Lung microvascular endothelial cell (primary cell): ENCODE data around the gene IFNAR2. TPM values are rescaled to one million over a fixed set of nuclear protein-coding genes. Genes with fewer than 3 reads are reported as not detected.
A peak's percentile ranks its signal among the peaks of the same experiment; 100 is the strongest.

Experiments
- DNase-seq, 2 donors: peaks; one replicate each; pipeline versions ENCODE4 v3.0.0 to v3.0.0-alpha.2; 2010; ENCODE audit warnings: low read depth in 2 of 2
- total RNA-seq: library from RNA; depleted of rRNA; stranded (reverse); fragments of >200 nt; gene quantifications from 2 replicates; pipeline ENCODE4 v1.2.1, GENCODE V29; 2014

Gene IFNAR2
- total RNA-seq: 5.4 and 8.1 TPM in 2 replicates

GRCh38 chr21:33229784-33230544, at the start of gene IFNAR2:
TSS of gene IFNAR2 (plus strand) at chr21:33229938. CDS start at chr21:33241923, 11,985 bp downstream.
- peak; percentile 69 to 76 for DNase-seq

DNA sequence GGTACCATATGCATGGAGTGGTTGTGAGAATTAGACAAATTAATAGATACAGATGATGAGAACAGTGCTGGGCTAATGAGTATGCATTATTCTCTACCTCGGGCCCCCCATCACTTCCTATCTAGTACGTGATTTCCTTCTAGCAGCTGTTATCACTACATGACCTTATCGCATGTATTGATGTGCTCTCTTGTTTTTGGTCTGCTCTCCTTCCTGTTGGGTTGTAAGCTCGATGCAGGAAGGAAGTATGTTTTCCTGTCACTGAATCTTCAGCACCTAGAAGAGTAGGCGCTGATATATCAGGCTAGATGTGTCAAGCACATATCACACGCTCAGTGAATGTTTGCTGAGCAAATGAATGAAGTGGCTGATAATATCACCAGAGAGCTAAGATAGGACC, 43.9 kb upstream of the IFNAR2 start:
- peak in 1 of 2 donors; percentile 22 for DNase-seq

- DNase-seq: no peak
Measured at GRCh38 chr21:33187276-33187675, 42.5 kb upstream of the IFNAR2 start.

GRCh38 chr21:33189237-33189636, 40.5 kb upstream of the IFNAR2 start:
- no peak for DNase-seq

DNA sequence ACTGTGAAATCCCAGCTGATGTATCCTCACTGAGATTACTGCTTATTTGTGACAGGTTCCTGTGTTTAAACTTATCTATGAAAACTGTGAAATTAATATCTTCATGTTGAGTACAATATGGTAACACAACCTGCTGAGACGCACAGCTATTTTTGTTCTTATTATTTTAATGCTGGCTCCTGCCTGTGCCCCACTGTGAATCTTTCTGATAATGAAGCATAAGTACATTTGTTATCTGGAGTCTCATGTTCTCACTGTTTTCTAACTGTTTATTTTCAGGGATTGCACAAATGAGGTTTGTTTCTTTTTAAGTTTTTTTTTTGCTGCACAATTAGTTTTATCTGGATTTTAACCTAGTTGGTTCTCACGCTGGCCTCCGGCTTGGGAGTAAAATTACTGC, 39.9 kb upstream of the IFNAR2 start:
- DNase-seq: no peak

GRCh38 chr21:33196941-33197374, 32.8 kb upstream of the IFNAR2 start:
- peak; percentile 67 to 77 for DNase-seq

GRCh38 chr21:33197496-33197895, 32.2 kb upstream of the IFNAR2 start:
- no peak for DNase-seq

GRCh38 chr21:33198346-33199099, 31.2 kb upstream of the IFNAR2 start:
- no peak for DNase-seq

DNA sequence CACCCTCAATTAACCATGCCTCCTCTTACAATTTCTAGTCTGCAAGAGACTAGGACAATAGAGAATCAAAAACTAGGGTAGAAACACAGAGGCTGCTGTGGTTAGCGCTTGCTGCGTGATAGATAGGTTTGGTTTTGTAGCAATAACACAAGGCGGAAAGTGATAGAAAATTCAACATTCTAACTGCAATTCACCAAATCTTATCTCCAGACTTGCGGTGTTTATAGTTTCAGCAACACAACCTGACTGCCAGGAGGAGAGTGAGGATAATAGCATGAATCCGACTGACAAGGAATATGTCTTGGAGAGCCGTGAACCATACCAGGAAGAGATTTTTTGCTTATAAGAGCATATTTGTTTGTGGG, 30.7 kb upstream of the IFNAR2 start:
- no peak for DNase-seq

DNA sequence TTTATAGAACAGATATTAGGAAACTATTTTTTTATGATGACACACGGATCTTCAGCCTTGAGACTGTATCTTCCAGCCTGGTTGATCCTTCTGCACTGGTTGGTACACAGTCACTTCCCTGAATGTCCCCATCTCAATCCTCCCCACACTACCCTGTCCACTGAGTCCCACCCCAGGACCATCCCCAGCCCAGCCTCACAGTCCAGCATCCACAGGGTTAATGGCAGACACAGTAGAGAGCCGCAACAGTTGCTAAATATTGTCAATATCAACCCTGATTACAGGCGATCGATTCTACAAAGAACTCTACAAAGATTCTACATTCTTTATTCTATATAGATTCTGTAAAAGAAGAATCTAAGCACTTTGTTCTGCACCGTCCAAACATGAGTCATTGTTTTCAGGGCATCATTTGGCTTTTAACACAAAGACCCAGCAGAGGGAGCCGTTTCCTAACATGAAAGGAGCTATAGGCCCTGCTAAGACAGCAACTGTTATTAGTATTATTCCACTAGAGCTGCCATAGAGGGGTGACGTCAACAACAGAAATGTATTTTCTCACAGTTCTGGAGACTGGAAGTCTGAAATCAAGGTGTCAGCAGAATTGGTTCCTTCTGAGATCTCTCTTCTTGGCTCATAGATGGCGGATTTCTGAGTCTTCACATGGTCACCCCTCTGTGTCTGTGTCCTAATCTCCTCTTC, 30.1 kb upstream of the IFNAR2 start:
- DNase-seq: peak; percentile 94

DNA sequence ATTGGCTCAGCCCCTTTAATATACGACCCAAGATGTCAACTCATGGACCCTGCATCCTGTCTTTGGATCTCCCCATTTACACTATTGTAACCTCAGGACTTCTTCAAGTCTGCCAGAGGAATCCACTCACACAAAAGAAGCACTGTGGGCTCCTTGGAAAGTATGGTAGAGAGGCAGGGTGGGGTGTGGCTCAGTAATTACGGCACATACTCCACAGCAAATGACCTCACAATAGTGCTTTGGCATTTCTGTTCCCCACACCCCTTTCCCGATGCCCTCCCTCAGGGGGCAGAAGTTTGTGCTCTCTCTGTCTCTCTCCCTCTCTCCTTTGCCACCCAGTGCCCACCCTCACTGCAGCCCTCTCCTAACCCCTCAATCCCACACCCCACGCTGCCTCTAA, 27.8 kb upstream of the IFNAR2 start:
- DNase-seq: no peak

DNA sequence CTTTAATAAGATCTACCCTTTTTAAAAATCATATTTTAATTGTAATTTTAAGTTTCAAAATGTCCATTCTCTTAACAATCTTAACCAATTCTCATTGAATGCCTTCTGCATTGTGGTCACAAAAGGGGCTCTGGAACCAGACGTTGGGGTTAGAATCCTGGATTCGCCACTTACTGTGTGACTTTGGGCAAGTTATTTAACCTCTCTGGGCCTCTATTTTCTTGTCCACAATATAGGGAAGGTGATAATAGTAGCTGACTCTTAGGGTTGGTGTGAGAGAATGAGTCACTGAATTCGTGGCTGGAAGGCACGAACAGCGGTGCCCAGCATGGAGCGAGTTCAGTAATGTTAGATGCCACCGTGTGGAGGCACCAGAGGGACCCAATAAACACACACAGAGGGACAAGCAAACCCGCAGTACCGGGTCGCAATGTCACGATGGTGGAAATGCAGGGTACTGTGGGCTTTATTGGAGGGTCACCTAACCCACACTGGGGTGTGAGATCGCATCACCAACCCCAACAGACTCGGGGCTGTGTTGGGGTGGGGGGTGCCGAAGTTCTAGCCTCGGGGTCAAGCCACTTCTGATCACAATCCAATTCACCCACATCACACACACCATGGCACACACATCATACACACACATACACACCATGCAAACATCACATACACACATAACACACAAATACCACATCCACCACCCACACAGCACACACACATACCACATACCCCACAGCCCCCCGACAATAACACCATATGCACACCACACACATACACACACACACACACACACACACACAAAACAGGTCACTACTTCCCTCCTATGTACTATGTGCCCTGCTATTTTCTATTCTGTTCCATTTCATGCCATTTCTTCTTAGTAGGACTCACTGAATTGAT, 27.0 kb upstream of the IFNAR2 start:
- DNase-seq: peak in 1 of 2 donors; percentile 6

GRCh38 chr21:33203371-33203724, 26.4 kb upstream of the IFNAR2 start:
- no peak for DNase-seq

GRCh38 chr21:33205476-33205875, 24.3 kb upstream of the IFNAR2 start:
- DNase-seq: no peak

GRCh38 chr21:33206771-33207281, 22.9 kb upstream of the IFNAR2 start:
- no peak for DNase-seq

DNA sequence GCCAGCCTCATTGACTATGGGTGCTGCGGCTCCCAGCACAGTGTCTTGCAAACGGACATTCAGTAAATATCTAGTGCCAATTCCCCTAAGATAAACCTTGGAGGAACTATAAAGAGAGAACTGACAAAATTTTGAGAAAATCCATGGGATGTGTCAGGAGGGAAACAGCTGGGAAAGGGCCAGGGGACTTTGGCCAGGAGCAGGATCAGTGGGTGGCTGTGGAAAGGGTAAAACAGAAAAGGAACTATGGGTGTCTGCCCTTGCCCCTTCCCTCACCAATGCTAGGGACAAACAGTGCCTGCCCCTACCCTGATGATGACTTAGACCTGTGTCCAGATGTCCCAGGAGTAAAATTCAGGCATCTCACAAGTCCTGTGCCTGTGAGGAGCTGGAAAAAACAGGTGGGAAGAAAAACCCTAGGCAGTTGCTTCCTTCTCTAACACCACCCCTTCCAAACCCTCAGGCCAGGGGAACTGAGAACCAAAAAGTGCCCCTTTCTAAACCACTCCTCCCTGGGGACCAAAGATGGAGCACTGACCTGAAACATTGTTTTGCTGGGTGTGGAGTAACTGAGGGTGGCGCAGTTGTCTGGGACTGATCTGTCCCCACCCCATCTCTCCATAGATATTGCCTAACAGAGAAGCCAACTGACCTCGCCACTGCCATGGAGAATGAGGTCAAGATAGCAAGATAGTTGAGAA, 22.1 kb upstream of the IFNAR2 start:
- no peak for DNase-seq

DNA sequence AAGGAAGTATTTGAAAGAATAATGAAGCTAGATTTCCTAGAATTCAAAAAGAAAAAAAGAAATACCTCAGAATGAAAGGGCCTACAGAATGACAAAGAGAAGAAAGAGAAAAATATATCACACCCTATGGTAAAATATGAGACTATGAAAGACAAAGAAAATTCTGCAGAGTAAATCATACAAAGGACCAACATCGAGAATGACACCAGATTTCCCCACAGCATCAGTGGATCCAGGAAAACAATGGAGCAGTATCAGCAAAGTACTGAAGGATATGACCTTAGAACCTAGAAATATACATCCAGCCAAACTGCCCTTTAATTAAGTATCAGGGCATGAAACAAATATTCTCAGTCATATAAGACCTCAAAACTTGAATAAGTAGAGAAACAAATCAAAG, 21.2 kb upstream of the IFNAR2 start:
- DNase-seq: no peak

DNA sequence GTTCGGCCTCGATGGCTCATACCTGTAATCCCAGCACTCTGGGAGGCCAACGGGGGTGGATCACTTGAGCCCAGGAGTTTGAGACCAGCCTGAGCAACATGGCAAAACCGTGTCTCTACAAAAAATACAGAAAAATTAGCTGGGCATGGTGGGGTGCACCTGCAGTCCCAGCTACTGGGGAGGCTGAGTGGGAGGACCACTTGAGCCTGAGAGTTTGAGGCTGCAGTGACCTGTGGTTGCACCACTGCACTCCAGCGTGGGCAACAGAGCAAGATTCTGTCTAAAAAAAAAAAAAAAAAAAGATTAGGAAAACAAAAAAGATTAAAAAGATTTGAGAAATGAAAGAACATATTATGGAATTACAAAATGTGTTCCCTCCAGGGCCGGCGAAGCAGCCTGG, 18.4 kb upstream of the IFNAR2 start:
- DNase-seq: no peak

- DNase-seq: no peak
Measured at GRCh38 chr21:33211732-33212131, 18.0 kb upstream of the IFNAR2 start.

DNA sequence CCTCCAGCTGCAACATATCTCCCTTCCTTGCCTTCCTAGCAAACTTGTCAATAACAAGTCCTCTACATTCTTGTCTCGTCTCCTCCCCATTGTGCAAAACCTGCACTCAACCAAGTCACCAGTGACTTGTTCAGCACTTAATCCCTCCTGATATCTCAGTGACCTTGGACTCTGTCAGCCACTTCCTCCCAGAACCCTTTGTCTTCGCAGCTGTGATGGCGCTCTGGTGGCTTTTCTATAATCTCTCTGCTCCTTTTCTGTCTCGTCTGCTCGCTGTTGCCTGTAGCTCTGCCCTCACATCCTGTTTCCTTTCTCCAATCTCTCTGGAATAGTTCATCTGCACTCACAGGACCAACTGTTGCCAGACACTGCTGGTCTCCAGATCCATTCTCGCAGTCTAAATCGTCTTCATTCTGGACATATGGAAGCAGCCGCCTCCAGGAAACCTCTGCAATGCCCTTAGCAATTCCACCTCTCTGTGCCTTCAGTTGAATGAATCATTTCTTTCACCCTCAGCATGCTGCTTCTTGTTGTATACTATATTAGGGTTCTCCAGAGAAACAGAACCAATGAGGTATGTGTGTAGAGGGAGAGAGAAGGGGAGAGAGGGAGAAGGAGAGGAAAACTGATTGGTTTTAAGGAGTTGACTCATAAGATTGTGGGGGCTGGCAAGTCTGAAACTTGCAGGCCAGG, 17.4 kb upstream of the IFNAR2 start:
- peak in 1 of 2 donors; percentile 31 for DNase-seq
